GM12878 (cell line): ENCODE results near the gene CTNNBL1. TPM values are rescaled to one million over a fixed set of nuclear protein-coding genes. Genes with fewer than 3 reads are reported as not detected.
A peak's percentile ranks its signal among the peaks of the same experiment; 100 is the strongest.

ENCODE experiments used
- ATAC-seq: fragments of 200-7000 bp; cut with Tn5 transposase; 3 replicates; pipeline ENCODE4 v1.9.1; 2020; ENCODE audit warnings: mild to moderate bottlenecking, moderate library complexity
- BruUV-seq: library from RNA; stranded (reverse); fragments of 400-500 nt; replicated peaks from 2 replicates; lab custom pipeline; 2021; lab: Mats Ljungman, UMichigan
- CTCF ChIA-PET: fragments of 300-600 bp; sonication (Branson Sonifier 250); formaldehyde crosslinking; extraction: SDS; loops from one replicate; lab custom pipeline; 2021; ENCODE audit warnings: inconsistent platforms; lab: Yijun Ruan, JAX
- POLR2A ChIA-PET: fragments of 350-600 bp; formaldehyde crosslinking; extraction: SDS; loops from one replicate; lab custom pipeline; 2021; ENCODE audit warnings: inconsistent platforms; lab: Charles Lee
- RAD21 ChIA-PET: fragments of 300-600 bp; sonication (Branson Sonifier 250); formaldehyde crosslinking; loops from one replicate; lab custom pipeline; 2023; ENCODE audit warnings: antibody characterized with exemption; ENCODE audit not compliant: unreplicated experiment; lab: Charles Lee
- SMC1A ChIA-PET: fragments of 300-600 bp; sonication (Branson Sonifier 250); formaldehyde crosslinking; loops from one replicate; lab custom pipeline; 2023; ENCODE audit not compliant: unreplicated experiment, uncharacterized antibody; lab: Charles Lee
- DNase-seq: peaks from one replicate; pipeline ENCODE4 v3.0.0-alpha.2; 2011; ENCODE audit warnings: low read depth, low spot score
- FAIRE-seq: peaks from 3 replicates; lab custom pipeline; 2011; peaks lifted over from hg19 to GRCh38; lab: Jason Lieb, UNC
- H2AFZ ChIP-seq: 2 replicates; pipeline ENCODE4 v1.6.0; 2011; ENCODE audit warnings: low read depth, low read length, control low read depth; ENCODE audit not compliant: control insufficient read depth
- H3K27ac ChIP-seq: 2 replicates; pipeline ENCODE4 v1.5.1; 2011; ENCODE audit warnings: control low read depth; ENCODE audit not compliant: control insufficient read depth, insufficient read depth
- H3K27me3 ChIP-seq, 2 experiments: replicated peaks in 1 of 2; 2 replicates each; pipeline versions ENCODE4 v1.6.0 to v1.6.1; 2011; ENCODE audit warnings: low read length in 1 of 2; ENCODE audit not compliant: control insufficient read depth in 2 of 2, insufficient read depth in 2 of 2
- H3K36me3 ChIP-seq, 2 experiments: 2 replicates each; pipeline ENCODE4 v1.5.1; 2011; ENCODE audit warnings: low read length in 1 of 2; ENCODE audit not compliant: control insufficient read depth in 2 of 2, insufficient read depth in 2 of 2
- H3K4me1 ChIP-seq: 2 replicates; pipeline ENCODE4 v1.6.1; 2011; ENCODE audit warnings: mild to moderate bottlenecking, low read length, moderate library complexity, mixed read lengths; ENCODE audit not compliant: control insufficient read depth, insufficient read depth
- H3K4me2 ChIP-seq: 2 replicates; pipeline ENCODE4 v1.6.0; 2011; ENCODE audit warnings: control low read depth; ENCODE audit not compliant: control insufficient read depth, insufficient read depth
- H3K4me3 ChIP-seq: fragments of 200-600 bp; sonication (generic); 2 replicates; pipeline ENCODE4 v1.5.1; 2016
- H3K79me2 ChIP-seq: 2 replicates; pipeline ENCODE4 v1.6.0; 2011; ENCODE audit warnings: low read length; ENCODE audit not compliant: control insufficient read depth, insufficient read depth
- H3K9ac ChIP-seq: 2 replicates; pipeline ENCODE4 v1.8.0; 2011; ENCODE audit warnings: low read length, control low read depth, mixed read lengths; ENCODE audit not compliant: control insufficient read depth, insufficient read depth
- H3K9me3 ChIP-seq: replicated peaks from 3 replicates; pipeline ENCODE4 v1.5.1; 2011; ENCODE audit warnings: mild to moderate bottlenecking, low read length; ENCODE audit not compliant: control insufficient read depth, insufficient read depth
- H4K20me1 ChIP-seq: 2 replicates; pipeline ENCODE4 v1.6.0; 2011; ENCODE audit not compliant: control insufficient read depth, insufficient read depth
- ATF2 ChIP-seq: IDR thresholded peaks from 2 replicates; pipeline ENCODE4 v1.6.1; 2012; ENCODE audit warnings: low read length, inconsistent platforms
- CREB1 ChIP-seq: IDR thresholded peaks from 2 replicates; pipeline ENCODE4 v1.6.1; 2012; ENCODE audit warnings: low read depth, mild to moderate bottlenecking, inconsistent platforms
- DPF2 ChIP-seq: fragments of 450-650 bp; IDR thresholded peaks from 2 replicates; pipeline ENCODE4 v1.6.1; 2017; ENCODE audit warnings: mild to moderate bottlenecking
- EGR1 ChIP-seq, 2 experiments: IDR thresholded peaks; 1 replicate in 1 of 2; 2 replicates in 1 of 2; pipeline ENCODE4 v1.6.1; 2011 to 2012; ENCODE audit warnings: low read depth in 2 of 2, low read length in 2 of 2, borderline replicate concordance in 1 of 2, mild to moderate bottlenecking in 1 of 2, moderate library complexity in 1 of 2
- EP300 ChIP-seq, 2 experiments: fragments of 150-350 bp in 1 of 2; IDR thresholded peaks; 2 replicates each; pipeline ENCODE4 v1.6.1; 2011 to 2012; ENCODE audit warnings: low read depth in 2 of 2, low read length in 2 of 2, borderline replicate concordance in 1 of 2, improper control_type of control experiment in 1 of 2, inconsistent platforms in 1 of 2; ENCODE audit not compliant: control insufficient read depth in 1 of 2
- FOXM1 ChIP-seq: IDR thresholded peaks from 2 replicates; pipeline ENCODE4 v1.6.1; 2012; ENCODE audit warnings: low read depth, mild to moderate bottlenecking, inconsistent platforms, low read length, moderate library complexity
- IKZF1 ChIP-seq: fragments of 450-650 bp; conservative IDR thresholded peaks from 2 replicates; pipeline ENCODE4 v1.6.1; 2017; ENCODE audit warnings: antibody characterized with exemption, mild to moderate bottlenecking
- IKZF2 ChIP-seq, 2 experiments: fragments of 450-650 bp; IDR thresholded peaks; 2 replicates each; pipeline ENCODE4 v1.6.1; 2017; ENCODE audit warnings: mild to moderate bottlenecking in 2 of 2, moderate library complexity in 2 of 2
- IRF4 ChIP-seq: IDR thresholded peaks from 2 replicates; pipeline ENCODE4 v1.6.1; 2011; ENCODE audit warnings: low read depth, low read length
- RCOR1 ChIP-seq: conservative IDR thresholded peaks from 2 replicates; pipeline ENCODE4 v1.6.1; 2012; ENCODE audit warnings: low read depth, low read length, improper control_type of control experiment
- RUNX3 ChIP-seq: IDR thresholded peaks from 2 replicates; pipeline ENCODE4 v1.6.1; 2012; ENCODE audit warnings: low read length, inconsistent platforms
- SMARCA5 ChIP-seq: fragments of 450-650 bp; IDR thresholded peaks from 2 replicates; pipeline ENCODE4 v1.6.1; 2017; ENCODE audit warnings: mild to moderate bottlenecking
- SREBF2 ChIP-seq: IDR thresholded peaks from 2 replicates; pipeline ENCODE4 v1.6.1; 2012; ENCODE audit warnings: mild to moderate bottlenecking, low read length
- SRF ChIP-seq, 2 experiments: IDR thresholded peaks; 2 replicates each; pipeline ENCODE4 v1.6.1; 2011; ENCODE audit warnings: low read depth in 2 of 2, low read length in 2 of 2, mild to moderate bottlenecking in 1 of 2, moderate library complexity in 1 of 2
- STAT3 ChIP-seq: IDR thresholded peaks from 2 replicates; pipeline ENCODE4 v1.6.1; 2011; ENCODE audit warnings: low read depth, low read length, improper control_type of control experiment
- ZSCAN29 ChIP-seq: fragments of 450-650 bp; IDR thresholded peaks from 2 replicates; pipeline ENCODE4 v1.6.1; 2017; ENCODE audit warnings: mild to moderate bottlenecking, moderate library complexity
- WGBS: methylation state at CpG from one replicate; pipeline ENCODE4 v1.1.6; 2016; ENCODE audit warnings: low lambda C conversion rate; ENCODE audit not compliant: insufficient replicate concordance, insufficient coverage; ENCODE audit errors: missing lambda C conversion rate; 5-methylcytosine and 5-hydroxymethylcytosine counted together
- in situ Hi-C: fragments of 300-500 bp; cut with MboI; formaldehyde crosslinking; loops from 9 replicates; pipeline ENCODE4 v1.14.3; 2018; ENCODE audit warnings: mixed read lengths
- intact Hi-C: fragments of 100-400 bp; cut with micrococcal nuclease; formaldehyde crosslinking; loops from one replicate; pipeline ENCODE4 v1.14.2; 2022; ENCODE audit not compliant: unreplicated experiment
- polyA plus RNA-seq, 11 experiments: library from polyadenylated mRNA; depleted of rRNA in 4 of 11; unstranded in 6 of 11; stranded (reverse) in 5 of 11; fragments of >200 nt; fragmentation: Nextera tagmentation in 4 of 11; fragmentation: Illumina TruSeq in 1 of 11; extraction: Ambion mirVana in 4 of 11; extraction: Trizol in 1 of 11; gene quantifications; 1 replicate in 1 of 11; 2 replicates in 10 of 11; pipeline versions ENCODE4 v1.2.1 to v1.2.3, GENCODE V29; 2011 to 2016; ENCODE audit warnings: inconsistent platforms in 2 of 11, missing spikeins in 2 of 11, low read depth in 1 of 11
- total RNA-seq, 4 experiments: library from RNA; depleted of rRNA in 3 of 4; stranded (reverse); fragments of >200 nt in 3 of 4; fragmentation: Illumina TruSeq in 1 of 4; extraction: Trizol in 1 of 4; gene quantifications; 2 replicates each; pipeline versions ENCODE4 v1.2.1 to v1.2.3, GENCODE V29; 2013 to 2021
- TF ChIP-seq, protein P1 (sequence below): fragments of 450-650 bp; formaldehyde crosslinking; IDR thresholded peaks from 2 replicates; pipeline ENCODE4 v1.4.0; 2020; ENCODE audit warnings: mild to moderate bottlenecking, moderate library complexity
- TF ChIP-seq, protein P2 (sequence below): IDR thresholded peaks from 2 replicates; pipeline ENCODE4 v1.6.1; 2012; ENCODE audit warnings: low read depth, low read length, improper control_type of control experiment

The CTNNBL1 gene
- total and polyA plus RNA-seq, 10 of the 15 experiments (the other 5 are each of a cell fraction or from before 2014, with no cell fraction given), result 43.1 to 102 (median 67.8) TPM

- TF ChIP-seq RCOR1 (no peak), EGR1 (IDR thresholded peaks at IDR 0.05; ENCODE audit: borderline replicate concordance in 1 of 2, low read depth in 2 of 2, low read length in 2 of 2) (no peak), DPF2 (no peak)
Measured at GRCh38 chr20:37920679-37921322, 227.0 kb downstream of the CTNNBL1 start (continued).

- POLR2A ChIA-PET, result no interaction called here
- Histone ChIP-seq H3K36me3 (no peaks in the 10 kb centered on the region), H2AFZ (peak overlapping the region; percentile 32), H4K20me1 (no peaks in the 10 kb centered on the region), H3K79me2 (no peaks in the 10 kb centered on the region), H3K27me3 (no peaks in the 10 kb centered on the region), H3K9me3 (no peaks in the 10 kb centered on the region), H3K27ac (peak overlapping the region; percentile 94), H3K4me1 (peaks cover 25% of the 10 kb centered on the region), H3K4me2 (peak overlapping the region; percentile 92), H3K9ac (peak overlapping the region; percentile 37), H3K4me3 (0 out of 2 replicates have a peak overlapping the region, but pooled peaks have one; percentile 5)
- peak; percentile 62 for FAIRE-seq
- ATAC-seq, result peak; percentile 90
- in situ Hi-C loops (no loop called here), intact Hi-C loops (loop anchor here (1.0 kb wide), 1 partner anchor 69 kb away; no protein-coding TSS in a partner anchor)
- SMC1A ChIA-PET, result interaction anchor here (2.9 kb wide), 1 partner anchor 71 kb away, joined by 12 read pairs; no protein-coding TSS in a partner anchor
- peak; percentile 51 for DNase-seq
- RAD21 ChIA-PET, result no interaction called here
- CTCF ChIA-PET, result no interaction called here
- no TSS peak for BruUV-seq
- WGBS, result 2% methylated on average over 5 of the region's 6 CpGs
- TF ChIP-seq SRF (IDR thresholded peaks at IDR 0.05; ENCODE audit: low read depth in 2 of 2, low read length in 2 of 2) (0 out of 4 replicates have a peak, but pooled peaks of 1 of the 2 experiments have one; percentile 31), RUNX3 (peak; percentile 72), STAT3 (no peak), IKZF2 (IDR thresholded peaks at IDR 0.05) (peak; percentile 67 to 85), EP300 (IDR thresholded peaks at IDR 0.05; ENCODE audit: borderline replicate concordance in 1 of 2, control insufficient read depth in 1 of 2, low read depth in 2 of 2, low read length in 2 of 2) (no peak), CREB1 (peak; percentile 53; the same call in 1 of the 2 replicates), ATF2 (peak; percentile 26; the same call in 1 of the 2 replicates), IKZF1 (peak; percentile 39), SREBF2 (no peak), IRF4 (peak; percentile 90), SMARCA5 (peak; percentile 57; the same call in 1 of the 2 replicates), FOXM1 (peak; percentile 26; the same call in 1 of the 2 replicates), ZSCAN29 (no peak)
- TF ChIP-seq, protein P1, sequence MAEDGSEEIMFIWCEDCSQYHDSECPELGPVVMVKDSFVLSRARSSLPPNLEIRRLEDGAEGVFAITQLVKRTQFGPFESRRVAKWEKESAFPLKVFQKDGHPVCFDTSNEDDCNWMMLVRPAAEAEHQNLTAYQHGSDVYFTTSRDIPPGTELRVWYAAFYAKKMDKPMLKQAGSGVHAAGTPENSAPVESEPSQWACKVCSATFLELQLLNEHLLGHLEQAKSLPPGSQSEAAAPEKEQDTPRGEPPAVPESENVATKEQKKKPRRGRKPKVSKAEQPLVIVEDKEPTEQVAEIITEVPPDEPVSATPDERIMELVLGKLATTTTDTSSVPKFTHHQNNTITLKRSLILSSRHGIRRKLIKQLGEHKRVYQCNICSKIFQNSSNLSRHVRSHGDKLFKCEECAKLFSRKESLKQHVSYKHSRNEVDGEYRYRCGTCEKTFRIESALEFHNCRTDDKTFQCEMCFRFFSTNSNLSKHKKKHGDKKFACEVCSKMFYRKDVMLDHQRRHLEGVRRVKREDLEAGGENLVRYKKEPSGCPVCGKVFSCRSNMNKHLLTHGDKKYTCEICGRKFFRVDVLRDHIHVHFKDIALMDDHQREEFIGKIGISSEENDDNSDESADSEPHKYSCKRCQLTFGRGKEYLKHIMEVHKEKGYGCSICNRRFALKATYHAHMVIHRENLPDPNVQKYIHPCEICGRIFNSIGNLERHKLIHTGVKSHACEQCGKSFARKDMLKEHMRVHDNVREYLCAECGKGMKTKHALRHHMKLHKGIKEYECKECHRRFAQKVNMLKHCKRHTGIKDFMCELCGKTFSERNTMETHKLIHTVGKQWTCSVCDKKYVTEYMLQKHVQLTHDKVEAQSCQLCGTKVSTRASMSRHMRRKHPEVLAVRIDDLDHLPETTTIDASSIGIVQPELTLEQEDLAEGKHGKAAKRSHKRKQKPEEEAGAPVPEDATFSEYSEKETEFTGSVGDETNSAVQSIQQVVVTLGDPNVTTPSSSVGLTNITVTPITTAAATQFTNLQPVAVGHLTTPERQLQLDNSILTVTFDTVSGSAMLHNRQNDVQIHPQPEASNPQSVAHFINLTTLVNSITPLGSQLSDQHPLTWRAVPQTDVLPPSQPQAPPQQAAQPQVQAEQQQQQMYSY (CRISPR knock-in tag), result no peak
- TF ChIP-seq, protein P2, sequence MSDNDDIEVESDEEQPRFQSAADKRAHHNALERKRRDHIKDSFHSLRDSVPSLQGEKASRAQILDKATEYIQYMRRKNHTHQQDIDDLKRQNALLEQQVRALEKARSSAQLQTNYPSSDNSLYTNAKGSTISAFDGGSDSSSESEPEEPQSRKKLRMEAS, result no peak
Measured at GRCh38 chr20:37921341-37921929, 227.6 kb downstream of the CTNNBL1 start.
